CD4-positive, alpha-beta memory T cell (primary cell): ENCODE data around the gene TRIB2. TPM values are rescaled to one million over a fixed set of nuclear protein-coding genes. Genes with fewer than 3 reads are reported as not detected.

ENCODE experiments used
- CTCF ChIA-PET: fragments of 350-600 bp; sonication (Branson Sonifier 250); formaldehyde crosslinking; loops from one replicate; lab custom pipeline; 2021; ENCODE audit warnings: inconsistent platforms; ENCODE audit not compliant: partially characterized antibody; lab: Charles Lee
- POLR2A ChIA-PET: fragments of 350-600 bp; sonication (Branson Sonifier 250); formaldehyde crosslinking; loops from one replicate; lab custom pipeline; 2021; ENCODE audit not compliant: partially characterized antibody; lab: Charles Lee
- DNase-seq, 5 donors: peaks; one replicate each; pipeline versions ENCODE4 v3.0.0 to v3.0.0-alpha.2; 2020 to 2022; ENCODE audit warnings: mixed read lengths in 1 of 5
- H3K27ac ChIP-seq: one replicate; pipeline ENCODE4 v1.7.0; 2013; ENCODE audit warnings: low read depth, low read length
- H3K27me3 ChIP-seq: 2 replicates; pipeline ENCODE4 v1.7.0; 2013; ENCODE audit warnings: mild to moderate bottlenecking, low read length, moderate library complexity; ENCODE audit not compliant: insufficient read depth
- H3K36me3 ChIP-seq: 2 replicates; pipeline ENCODE4 v1.7.0; 2013; ENCODE audit warnings: mild to moderate bottlenecking, low read length, moderate library complexity; ENCODE audit not compliant: insufficient read depth
- H3K4me1 ChIP-seq: 2 replicates; pipeline ENCODE4 v1.7.0; 2013; ENCODE audit warnings: mild to moderate bottlenecking, low read length, moderate library complexity; ENCODE audit not compliant: insufficient read depth
- H3K4me3 ChIP-seq, 2 donors: one replicate each; pipeline ENCODE4 v1.7.0; 2013; ENCODE audit warnings: low read length in 2 of 2, mild to moderate bottlenecking in 1 of 2
- H3K9me3 ChIP-seq, 2 donors: one replicate each; pipeline ENCODE4 v1.7.0; 2013; ENCODE audit warnings: low read length in 2 of 2, control low read depth in 1 of 2; ENCODE audit not compliant: control insufficient read depth in 1 of 2
- H3K27ac Mint-ChIP-seq, 7 donors: one replicate each; pipeline ENCODE4 v1.8.0; 2020 to 2021; ENCODE audit warnings: mixed read lengths in 7 of 7, mild to moderate bottlenecking in 6 of 7, inconsistent platforms in 3 of 7, moderate library complexity in 3 of 7
- H3K27me3 Mint-ChIP-seq, 2 donors: one replicate each; pipeline ENCODE4 v1.8.0; 2020 to 2021; ENCODE audit warnings: mixed read lengths in 2 of 2
- H3K36me3 Mint-ChIP-seq, 2 donors: one replicate each; pipeline ENCODE4 v1.8.0; 2020 to 2021; ENCODE audit warnings: mixed read lengths in 2 of 2, inconsistent platforms in 1 of 2, mild to moderate bottlenecking in 1 of 2
- H3K4me1 Mint-ChIP-seq, 4 donors: one replicate each; pipeline ENCODE4 v1.8.0; 2020 to 2021; ENCODE audit warnings: mixed read lengths in 4 of 4, mild to moderate bottlenecking in 1 of 4
- H3K4me3 Mint-ChIP-seq, 8 donors: one replicate each; pipeline ENCODE4 v1.8.0; 2020 to 2021; ENCODE audit warnings: mixed read lengths in 8 of 8, mild to moderate bottlenecking in 7 of 8, moderate library complexity in 6 of 8, inconsistent platforms in 3 of 8
- H3K9me3 Mint-ChIP-seq, 8 donors: one replicate each; pipeline ENCODE4 v1.8.0; 2020 to 2021; ENCODE audit warnings: mixed read lengths in 8 of 8, mild to moderate bottlenecking in 5 of 8, inconsistent platforms in 3 of 8, moderate library complexity in 1 of 8
- intact Hi-C: fragments of 100-400 bp; cut with micrococcal nuclease; formaldehyde crosslinking; loops from one replicate; pipeline ENCODE4 v1.15.1; 2023
- polyA plus RNA-seq, 2 donors: library from polyadenylated mRNA; unstranded; fragments of 300-500 nt; fragmentation: Illumina TruSeq; gene quantifications; one replicate each; pipeline ENCODE4 v1.2.3, GENCODE V29; 2021
- total RNA-seq, 2 experiments: library from RNA; stranded (reverse); gene quantifications; one replicate each; pipeline ENCODE4 v1.2.3, GENCODE V29; 2021

The TRIB2 gene
- total and polyA plus RNA-seq, 4 experiments from 2014 or later = 73.8 to 126 (median 101) TPM

DNA sequence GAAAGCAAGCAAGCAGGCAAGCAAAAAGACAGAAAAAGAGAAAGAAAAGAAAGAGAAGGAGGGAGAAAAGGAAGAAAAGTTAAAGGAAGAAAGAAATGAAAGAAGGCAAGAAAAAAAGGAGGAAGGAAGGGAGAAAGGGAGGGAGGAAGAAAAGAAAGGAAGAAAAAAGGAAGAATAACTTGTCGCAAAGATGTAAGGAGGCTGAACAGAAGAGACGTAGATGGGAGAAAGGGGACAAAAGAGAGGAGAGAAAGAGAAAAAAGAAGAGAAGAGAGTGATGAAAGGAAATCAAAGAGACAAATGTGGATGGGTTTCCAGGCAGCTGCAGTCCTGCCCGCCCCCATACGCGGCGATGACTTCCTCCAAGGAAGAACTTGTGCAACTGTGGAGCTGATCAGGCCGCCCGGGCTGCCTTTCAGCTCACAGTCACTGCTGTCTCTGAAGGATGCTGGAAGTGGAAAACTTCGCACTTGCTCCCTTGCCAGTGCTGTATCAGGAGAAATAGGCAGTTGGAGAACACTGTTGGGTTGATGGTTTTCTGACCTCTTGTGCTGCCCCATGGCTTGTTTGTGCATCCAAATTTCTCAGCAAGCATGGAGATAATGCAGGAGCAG is 52.9 kb downstream of the TRIB2 start:
- peak overlapping the region in 1 of 7 donors; percentile 76 for H3K27ac Mint-ChIP-seq
- DNase-seq = no peak
- Histone ChIP-seq H3K36me3 (no peaks in the 10 kb centered on the region), H3K4me3 (no peak overlapping the region), H3K27me3 (no peaks in the 10 kb centered on the region), H3K9me3 (no peaks in the 10 kb centered on the region), H3K27ac (no peak overlapping the region), H3K4me1 (no peaks in the 10 kb centered on the region)
- peaks cover 0 to 5% (median 3%) of the 10 kb centered on the region in 4 donors for H3K4me1 Mint-ChIP-seq
- POLR2A ChIA-PET = no interaction called here
- H3K4me3 Mint-ChIP-seq = no peak overlapping the region
- CTCF ChIA-PET = interaction anchor here (0.9 to 1.2 kb wide), 2 partner anchors 30 to 46 kb away, joined by 3 read pairs; no protein-coding TSS in a partner anchor
- peaks cover 6 to 8% of the 10 kb centered on the region in 2 donors for H3K27me3 Mint-ChIP-seq
- H3K9me3 Mint-ChIP-seq = peaks cover 0 to 5% (median 1%) of the 10 kb centered on the region in 8 donors
- no peaks in the 10 kb centered on the region for H3K36me3 Mint-ChIP-seq
- intact Hi-C loops = no loop called here

DNA sequence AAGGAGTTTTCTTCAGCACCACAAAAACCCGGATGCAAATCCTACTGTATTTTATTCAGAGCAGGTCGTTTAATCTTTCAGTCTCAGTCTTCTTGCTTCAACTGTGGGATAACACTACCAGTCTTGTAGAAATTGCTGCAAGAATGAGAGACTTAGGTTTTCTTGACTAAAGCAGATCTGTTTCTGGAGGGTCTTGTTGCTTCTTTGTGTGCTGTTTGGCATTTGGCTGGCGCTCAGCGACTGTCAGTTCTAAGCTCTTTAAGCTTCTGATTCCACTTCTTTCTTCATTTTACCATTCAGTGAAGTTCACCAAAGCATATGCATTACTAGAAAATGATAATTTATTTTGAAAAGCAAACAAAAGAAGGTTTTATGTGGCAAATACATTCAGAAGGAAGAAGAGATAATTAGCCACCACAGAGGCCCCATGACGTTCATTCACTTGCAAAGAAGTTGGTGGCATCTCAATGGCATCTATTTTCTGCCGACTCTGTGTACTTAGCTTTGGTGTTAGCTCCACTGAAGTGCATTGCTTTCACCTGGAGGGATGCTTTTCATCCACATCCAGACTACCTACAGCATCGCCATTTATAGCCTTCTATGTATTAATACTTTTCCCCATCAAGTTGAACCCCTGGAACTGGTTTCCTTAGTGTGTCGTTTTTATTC is 53.7 kb downstream of the TRIB2 start:
- H3K4me3 ChIP-seq = no peak overlapping the region
- H3K27ac ChIP-seq = no peak overlapping the region
- ChIA-PET POLR2A (no interaction called here), CTCF (interaction anchor here (1.2 to 1.3 kb wide), 2 partner anchors 47 to 237 kb away, joined by 3 read pairs; no protein-coding TSS in a partner anchor)
- H3K27ac Mint-ChIP-seq = no peak overlapping the region
- H3K36me3 Mint-ChIP-seq = no peaks in the 10 kb centered on the region
- H3K4me1 ChIP-seq = no peaks in the 10 kb centered on the region
- no peaks in the 10 kb centered on the region for H3K9me3 ChIP-seq
- H3K36me3 ChIP-seq = no peaks in the 10 kb centered on the region
- H3K4me3 Mint-ChIP-seq = no peak overlapping the region
- H3K27me3 ChIP-seq = no peaks in the 10 kb centered on the region
- H3K9me3 Mint-ChIP-seq = peaks cover 0 to 3% (median 0%) of the 10 kb centered on the region in 8 donors
- peaks cover 0 to 5% (median 3%) of the 10 kb centered on the region in 4 donors for H3K4me1 Mint-ChIP-seq
- intact Hi-C loops = no loop called here
- no peak for DNase-seq
- H3K27me3 Mint-ChIP-seq = peaks cover 6 to 8% of the 10 kb centered on the region in 2 donors

DNA sequence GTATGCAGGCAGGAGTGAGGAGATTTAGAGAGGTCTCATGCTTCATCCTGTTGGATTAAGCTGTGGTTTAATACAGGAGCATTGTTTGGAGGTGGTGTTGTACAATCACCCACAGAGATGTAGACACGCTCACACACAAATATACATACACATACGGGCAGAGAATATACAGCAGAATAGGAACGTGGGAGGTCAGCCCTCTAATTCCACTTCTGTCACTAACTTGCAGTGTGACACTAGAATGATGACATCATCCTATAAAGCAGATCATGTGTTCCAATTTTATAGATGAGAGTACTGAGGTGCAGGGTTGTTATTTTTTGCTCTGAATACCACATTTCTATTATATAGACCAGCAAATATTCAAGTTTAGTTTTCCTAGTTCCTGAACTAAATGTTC is 54.4 kb downstream of the TRIB2 start:
- Histone ChIP-seq H3K4me1 (no peaks in the 10 kb centered on the region), H3K27me3 (no peaks in the 10 kb centered on the region), H3K9me3 (no peaks in the 10 kb centered on the region), H3K27ac (no peak overlapping the region), H3K36me3 (no peaks in the 10 kb centered on the region), H3K4me3 (no peak overlapping the region)
- ChIA-PET CTCF (interaction anchor here (1.3 kb wide), 1 partner anchor 236 kb away, joined by 3 read pairs; no protein-coding TSS in a partner anchor), POLR2A (no interaction called here)
- H3K4me3 Mint-ChIP-seq = no peak overlapping the region
- H3K9me3 Mint-ChIP-seq = peaks cover 0 to 3% (median 0%) of the 10 kb centered on the region in 8 donors
- peaks cover 0 to 5% (median 3%) of the 10 kb centered on the region in 4 donors for H3K4me1 Mint-ChIP-seq
- no peak overlapping the region for H3K27ac Mint-ChIP-seq
- no peaks in the 10 kb centered on the region for H3K36me3 Mint-ChIP-seq
- intact Hi-C loops = no loop called here
- H3K27me3 Mint-ChIP-seq = peaks cover 6 to 8% of the 10 kb centered on the region in 2 donors
- no peak for DNase-seq

DNA sequence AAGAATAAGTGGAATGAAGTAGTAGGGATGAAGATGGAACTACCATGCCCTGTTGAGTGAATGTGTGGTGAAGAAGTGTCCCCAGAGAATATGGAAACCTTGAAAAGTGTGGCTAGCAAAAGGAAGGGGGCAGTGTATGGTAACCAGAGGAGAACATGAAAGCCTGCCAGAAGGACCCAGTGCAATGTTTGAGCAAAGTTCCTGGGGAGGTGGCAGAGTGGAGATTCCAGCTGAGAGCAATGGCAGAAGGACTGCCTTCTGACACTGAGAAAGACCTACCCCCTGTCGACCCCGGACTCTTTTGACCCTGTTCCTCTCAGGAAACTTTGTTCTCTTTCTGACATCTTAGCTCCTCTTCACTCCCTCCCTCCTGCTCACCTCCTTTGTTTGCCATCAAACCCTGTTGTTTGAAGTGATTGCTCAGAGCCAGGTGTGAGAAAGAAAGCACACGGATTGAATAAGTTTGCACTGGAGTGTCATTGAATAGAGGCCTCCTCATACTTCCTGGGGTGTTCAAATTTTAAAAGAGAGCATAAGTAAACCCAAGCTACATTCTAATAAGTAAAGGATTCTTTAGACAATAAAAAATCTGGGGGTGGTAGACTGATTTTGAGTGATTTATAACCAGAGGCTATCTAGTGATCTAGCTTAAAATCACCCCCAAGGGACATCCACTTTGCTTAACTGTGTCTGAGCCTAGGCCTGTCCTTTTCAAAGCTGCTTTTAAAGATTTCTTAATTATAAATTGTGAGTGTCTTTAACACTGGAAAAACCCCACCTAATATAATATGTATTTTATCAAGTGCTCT is 57.1 kb downstream of the TRIB2 start:
- no peaks in the 10 kb centered on the region for H3K36me3 Mint-ChIP-seq
- no peak for DNase-seq
- peaks cover 0 to 5% (median 3%) of the 10 kb centered on the region in 4 donors for H3K4me1 Mint-ChIP-seq
- CTCF ChIA-PET = no interaction called here
- Histone ChIP-seq H3K4me3 (no peak overlapping the region), H3K27ac (no peak overlapping the region), H3K36me3 (no peaks in the 10 kb centered on the region), H3K9me3 (no peaks in the 10 kb centered on the region), H3K4me1 (no peaks in the 10 kb centered on the region), H3K27me3 (no peaks in the 10 kb centered on the region)
- peaks cover 5 to 6% of the 10 kb centered on the region in 2 donors for H3K27me3 Mint-ChIP-seq
- POLR2A ChIA-PET = no interaction called here
- peaks cover 0 to 3% (median 0%) of the 10 kb centered on the region in 8 donors for H3K9me3 Mint-ChIP-seq
- H3K4me3 Mint-ChIP-seq = no peak overlapping the region
- no peak overlapping the region for H3K27ac Mint-ChIP-seq
- intact Hi-C loops = no loop called here

DNA sequence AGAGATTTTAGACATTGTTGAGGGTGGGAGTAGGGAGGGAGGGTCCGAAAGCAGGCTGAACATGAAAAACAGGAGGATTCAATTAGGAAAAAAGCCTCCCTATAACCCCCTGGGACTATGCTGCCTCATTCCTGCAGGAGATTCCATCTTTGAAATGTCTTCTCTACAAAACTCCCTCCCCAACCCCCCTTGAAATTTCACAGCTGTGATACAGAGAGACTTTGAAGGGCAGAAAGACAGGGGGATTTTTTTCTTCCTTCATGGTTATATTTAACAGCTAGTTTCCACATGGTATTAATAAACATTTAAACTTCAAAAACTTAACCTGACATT is 57.6 kb downstream of the TRIB2 start:
- Mint-ChIP-seq H3K9me3 (peaks cover 0 to 3% (median 0%) of the 10 kb centered on the region in 8 donors), H3K36me3 (no peaks in the 10 kb centered on the region), H3K4me1 (peaks cover 0 to 5% (median 2%) of the 10 kb centered on the region in 4 donors), H3K27ac (no peak overlapping the region), H3K27me3 (peaks cover 3 to 6% of the 10 kb centered on the region in 2 donors), H3K4me3 (no peak overlapping the region)
- DNase-seq = no peak
- Histone ChIP-seq H3K4me3 (no peak overlapping the region), H3K27ac (no peak overlapping the region), H3K36me3 (no peaks in the 10 kb centered on the region), H3K9me3 (no peaks in the 10 kb centered on the region), H3K27me3 (no peaks in the 10 kb centered on the region), H3K4me1 (no peaks in the 10 kb centered on the region)
- CTCF ChIA-PET = no interaction called here
- POLR2A ChIA-PET = no interaction called here
- intact Hi-C loops = no loop called here

DNA sequence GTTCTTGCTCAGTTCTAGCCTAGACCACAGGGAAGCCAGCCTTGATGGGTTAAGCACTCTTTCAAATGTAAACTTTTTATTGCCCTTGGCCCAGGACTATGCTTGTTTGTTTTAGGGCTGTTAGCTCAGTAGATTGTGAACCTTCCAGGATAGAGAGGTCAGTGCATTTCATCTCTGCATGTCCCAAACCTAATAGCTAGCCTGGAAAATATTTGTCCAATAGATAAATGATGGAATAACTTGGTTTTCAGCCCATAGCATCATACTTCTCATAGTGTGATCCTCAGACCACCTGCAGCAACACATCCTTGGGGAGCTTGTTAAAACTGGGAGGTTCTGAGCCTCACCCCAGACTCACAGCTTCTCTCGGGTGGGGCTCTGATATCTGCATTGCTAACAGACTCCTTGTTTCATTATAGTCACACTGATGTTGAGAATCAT is 59.8 kb downstream of the TRIB2 start:
- H3K27ac ChIP-seq = no peak overlapping the region
- H3K27me3 ChIP-seq = no peaks in the 10 kb centered on the region
- Mint-ChIP-seq H3K27ac (no peak overlapping the region), H3K4me3 (no peak overlapping the region), H3K9me3 (peaks cover 0 to 3% (median 0%) of the 10 kb centered on the region in 8 donors), H3K36me3 (no peaks in the 10 kb centered on the region), H3K27me3 (peaks cover 0 to 1% of the 10 kb centered on the region in 2 donors), H3K4me1 (peaks cover 0 to 8% (median 2%) of the 10 kb centered on the region in 4 donors)
- H3K4me1 ChIP-seq = no peaks in the 10 kb centered on the region
- H3K36me3 ChIP-seq = no peaks in the 10 kb centered on the region
- ChIA-PET POLR2A (interaction anchor here (0.7 kb wide), 1 partner anchor 25 kb away, joined by 3 read pairs; no protein-coding TSS in a partner anchor), CTCF (no interaction called here)
- H3K9me3 ChIP-seq = no peaks in the 10 kb centered on the region
- intact Hi-C loops = no loop called here
- no peak for DNase-seq
- no peak overlapping the region for H3K4me3 ChIP-seq

DNA sequence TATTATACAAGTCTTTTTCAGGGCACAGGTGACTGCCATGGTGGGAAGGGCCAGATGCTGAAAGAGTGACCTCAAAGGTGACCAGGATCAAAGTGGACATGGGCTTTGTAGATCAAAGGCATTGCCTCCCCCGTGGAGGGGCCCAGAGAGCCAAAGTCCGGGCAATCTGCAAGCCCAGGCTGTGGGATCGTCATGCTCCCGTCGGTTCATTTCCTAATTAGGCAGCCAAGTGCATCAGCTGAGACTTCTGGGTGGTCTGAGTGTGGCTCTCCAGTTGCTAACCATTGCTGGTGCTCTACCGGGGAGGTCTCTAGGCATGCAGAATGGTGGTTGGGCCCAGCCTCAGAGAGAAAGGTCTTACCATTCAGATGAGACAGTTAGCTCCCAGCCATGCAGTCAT is 61.6 kb downstream of the TRIB2 start:
- Mint-ChIP-seq H3K27ac (no peak overlapping the region), H3K9me3 (peaks cover 0 to 3% (median 0%) of the 10 kb centered on the region in 8 donors), H3K4me3 (no peak overlapping the region), H3K36me3 (no peaks in the 10 kb centered on the region), H3K27me3 (peaks cover 1 to 2% of the 10 kb centered on the region in 2 donors), H3K4me1 (peaks cover 0 to 6% (median 2%) of the 10 kb centered on the region in 4 donors)
- Histone ChIP-seq H3K27ac (no peak overlapping the region), H3K36me3 (no peaks in the 10 kb centered on the region), H3K4me3 (no peak overlapping the region), H3K27me3 (no peaks in the 10 kb centered on the region), H3K4me1 (no peaks in the 10 kb centered on the region), H3K9me3 (no peaks in the 10 kb centered on the region)
- no peak for DNase-seq
- CTCF ChIA-PET = no interaction called here
- intact Hi-C loops = no loop called here
- POLR2A ChIA-PET = no interaction called here
